DMS114 treated with DMSO at 0.1 percent for 48 hours (cell line): Measurements from ENCODE around the gene TMEM198.
A peak's percentile ranks its signal among the peaks of the same experiment; 100 is the strongest.

Experiments used
- DNase-seq: peaks from one replicate; lab custom pipeline; 2025; ENCODE audit not compliant: unreplicated experiment; lab: John Stamatoyannopoulos, UW

The TMEM198 gene

GRCh38 chr2:219524817-219525216, 19.0 kb upstream of the TMEM198 start:
- no peak for DNase-seq

- DNase-seq: no peak
These were observed 18.1 kb upstream of the TMEM198 start for GRCh38 chr2:219525533-219526232.

GRCh38 chr2:219526320-219527075, 17.3 kb upstream of the TMEM198 start:
- no peak for DNase-seq

GRCh38 chr2:219527076-219527394, 16.8 kb upstream of the TMEM198 start:
- no peak for DNase-seq

GRCh38 chr2:219527472-219527871, 16.4 kb upstream of the TMEM198 start:
- DNase-seq: no peak

- DNase-seq: peak; percentile 70
These were observed 13.5 kb upstream of the TMEM198 start for GRCh38 chr2:219530048-219530963.

GRCh38 chr2:219531639-219532377, 12.0 kb upstream of the TMEM198 start:
- no peak for DNase-seq

GRCh38 chr2:219532378-219532649, 11.5 kb upstream of the TMEM198 start:
- DNase-seq: no peak

- no peak for DNase-seq
These were observed 9.7 kb upstream of the TMEM198 start for GRCh38 chr2:219533930-219534661.

GRCh38 chr2:219536425-219536824, 7.4 kb upstream of the TMEM198 start:
- DNase-seq: no peak

- DNase-seq: no peak
These were observed 6.9 kb upstream of the TMEM198 start for GRCh38 chr2:219536967-219537366.

- DNase-seq: no peak
These were observed 6.0 kb upstream of the TMEM198 start for GRCh38 chr2:219537657-219538488.

GRCh38 chr2:219538504-219538951, 5.3 kb upstream of the TMEM198 start:
- DNase-seq: no peak

- no peak for DNase-seq
These were observed 4.7 kb upstream of the TMEM198 start for GRCh38 chr2:219538956-219539788.

- DNase-seq: no peak
These were observed 3.7 kb upstream of the TMEM198 start for GRCh38 chr2:219539926-219540678.

- DNase-seq: no peak
These were observed 2.9 kb upstream of the TMEM198 start for GRCh38 chr2:219540784-219541504.

GRCh38 chr2:219541611-219542180, 2.1 kb upstream of the TMEM198 start:
- DNase-seq: no peak
